Astrocyte (in vitro differentiated cells and primary cell): Measurements from ENCODE around the gene PYROXD2. TPM values are rescaled to one million over a fixed set of nuclear protein-coding genes. Genes with fewer than 3 reads are reported as not detected.
A peak's percentile ranks its signal among the peaks of the same experiment; 100 is the strongest.

Experiments used
- DNase-seq: peaks from one replicate; pipeline ENCODE4 v3.0.0-alpha.2; 2010; ENCODE audit warnings: low read depth
- FAIRE-seq: peaks from 2 replicates; lab custom pipeline; 2011; peaks lifted over from hg19 to GRCh38; lab: Jason Lieb, UNC
- H2AFZ ChIP-seq: 2 replicates; pipeline ENCODE4 v1.6.0; 2012; ENCODE audit warnings: low read depth, low read length, inconsistent platforms
- H3K27ac ChIP-seq: 2 replicates; pipeline ENCODE4 v1.5.1; 2011; ENCODE audit warnings: low read depth, low read length, inconsistent platforms
- H3K27me3 ChIP-seq: 2 replicates; pipeline ENCODE4 v1.6.0; 2011; ENCODE audit warnings: low read length, inconsistent platforms; ENCODE audit not compliant: insufficient read depth
- H3K36me3 ChIP-seq: 2 replicates; pipeline ENCODE4 v1.5.1; 2011; ENCODE audit warnings: low read length, inconsistent platforms; ENCODE audit not compliant: insufficient read depth
- H3K4me1 ChIP-seq: 2 replicates; pipeline ENCODE4 v1.5.1; 2011; ENCODE audit warnings: low read length, inconsistent platforms; ENCODE audit not compliant: insufficient read depth
- H3K4me2 ChIP-seq: 2 replicates; pipeline ENCODE4 v1.6.0; 2012; ENCODE audit warnings: low read length, inconsistent platforms
- H3K4me3 ChIP-seq: 2 replicates; pipeline ENCODE4 v1.5.1; 2011; ENCODE audit warnings: low read depth, mild to moderate bottlenecking, low read length, inconsistent platforms; ENCODE audit not compliant: insufficient read depth
- H3K79me2 ChIP-seq: 2 replicates; pipeline ENCODE4 v1.6.0; 2012; ENCODE audit warnings: mild to moderate bottlenecking, low read length, inconsistent platforms; ENCODE audit not compliant: insufficient read depth
- H3K9ac ChIP-seq: 2 replicates; pipeline ENCODE4 v1.6.0; 2012; ENCODE audit warnings: mild to moderate bottlenecking, low read length, inconsistent platforms
- H3K9me3 ChIP-seq: 2 replicates; pipeline ENCODE4 v1.5.1; 2012; ENCODE audit warnings: low read depth, mild to moderate bottlenecking, low read length, inconsistent platforms; ENCODE audit not compliant: insufficient read depth
- H4K20me1 ChIP-seq: 2 replicates; pipeline ENCODE4 v1.6.0; 2012; ENCODE audit warnings: low read length, inconsistent platforms; ENCODE audit not compliant: insufficient read depth
- H3K27ac Mint-ChIP-seq: one replicate; pipeline ENCODE4 v1.8.0; 2021; ENCODE audit warnings: mild to moderate bottlenecking, mixed read lengths; ENCODE audit not compliant: unreplicated experiment
- H3K27me3 Mint-ChIP-seq: one replicate; pipeline ENCODE4 v1.8.0; 2021; ENCODE audit warnings: low read depth, mixed read lengths; ENCODE audit not compliant: unreplicated experiment
- H3K36me3 Mint-ChIP-seq: one replicate; pipeline ENCODE4 v1.8.0; 2021; ENCODE audit warnings: low read depth, mixed read lengths; ENCODE audit not compliant: unreplicated experiment
- H3K4me1 Mint-ChIP-seq: one replicate; pipeline ENCODE4 v1.8.0; 2021; ENCODE audit warnings: low read depth, mixed read lengths; ENCODE audit not compliant: unreplicated experiment
- H3K4me3 Mint-ChIP-seq: one replicate; pipeline ENCODE4 v1.8.0; 2021; ENCODE audit warnings: mild to moderate bottlenecking, moderate library complexity, mixed read lengths; ENCODE audit not compliant: unreplicated experiment
- H3K9me3 Mint-ChIP-seq: one replicate; pipeline ENCODE4 v1.8.0; 2021; ENCODE audit warnings: mild to moderate bottlenecking, mixed read lengths; ENCODE audit not compliant: unreplicated experiment
- EZH2 ChIP-seq: IDR thresholded peaks from 2 replicates; pipeline ENCODE4 v1.6.1; 2012; ENCODE audit warnings: mild to moderate bottlenecking, low read length, inconsistent platforms; ENCODE audit not compliant: insufficient read depth
- total RNA-seq: library from RNA; stranded (reverse); gene quantifications from 2 replicates; pipeline ENCODE4 v1.2.1, GENCODE V29; 2021
- TF ChIP-seq, protein P1 (sequence below): IDR thresholded peaks from 2 replicates; pipeline ENCODE4 v1.5.1; 2011; ENCODE audit warnings: low read depth, mild to moderate bottlenecking, inconsistent platforms, low read length, moderate library complexity; ENCODE audit not compliant: insufficient read depth

The PYROXD2 gene
- total RNA-seq, 1 donor from 2014 or later = 4.5 TPM

DNA sequence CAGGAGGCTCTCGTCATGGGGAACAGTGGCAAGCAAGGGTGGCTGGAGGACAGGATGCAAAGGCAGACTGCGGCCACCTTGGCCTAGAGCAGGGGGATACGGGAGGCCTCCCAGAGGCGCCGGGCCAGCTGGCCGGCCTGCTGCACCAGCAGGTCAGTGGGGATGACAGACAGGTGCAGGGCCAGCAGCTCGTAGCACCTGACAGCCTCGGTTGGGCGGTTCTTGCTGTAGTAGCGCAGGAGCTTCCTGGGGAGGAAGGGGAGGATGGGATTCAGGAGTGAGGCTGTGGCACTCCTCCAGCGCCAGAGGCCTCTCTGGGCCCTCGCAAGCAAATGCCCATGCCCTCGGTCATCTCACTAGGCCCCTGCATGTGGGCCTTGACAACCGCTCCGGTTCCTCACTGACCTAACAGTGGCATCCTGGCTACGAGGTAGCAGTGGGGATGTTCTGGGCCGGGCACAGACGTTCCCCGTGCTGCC is 2.5 kb upstream of the PYROXD2 start:
- no peak overlapping the region for H3K4me3 ChIP-seq

DNA sequence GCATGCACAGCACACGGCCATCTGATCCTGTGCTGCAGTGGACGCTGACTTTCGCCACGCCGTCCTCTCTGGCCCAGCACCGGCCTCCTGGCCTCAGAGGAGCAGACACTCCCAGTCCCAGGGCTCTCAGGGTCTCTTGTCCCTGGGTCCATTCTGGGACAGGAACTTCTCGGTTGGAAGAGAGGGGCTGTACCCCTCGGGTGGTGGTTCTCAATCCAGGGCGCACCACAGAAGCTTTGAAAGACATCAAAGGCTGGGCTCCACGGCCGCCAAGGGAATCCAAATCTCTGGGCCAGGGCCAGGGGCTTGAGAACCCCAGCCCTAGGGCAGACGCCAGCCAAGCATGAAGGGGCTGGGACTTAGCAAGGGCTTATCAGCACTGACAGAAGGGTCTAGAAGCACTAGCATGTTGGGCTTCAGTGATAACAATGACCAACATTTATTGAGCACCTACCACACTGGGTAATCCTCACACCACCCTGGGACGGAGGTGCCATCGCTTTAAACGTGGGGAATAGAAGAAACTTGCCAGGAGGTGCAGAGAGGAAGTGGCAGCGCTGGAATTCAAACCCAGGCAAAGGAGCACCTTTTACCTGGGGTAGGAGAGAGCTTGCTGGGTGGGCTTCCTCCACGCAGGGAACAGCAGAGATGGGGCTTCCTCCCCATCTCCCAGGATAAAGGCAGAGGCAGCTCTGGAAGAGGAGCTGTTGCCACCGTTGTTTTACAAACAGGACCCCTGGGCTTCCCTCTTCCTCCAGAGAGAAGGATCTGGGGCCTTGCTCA is 1.8 kb upstream of the PYROXD2 start:
- DNase-seq = no peak
- Mint-ChIP-seq H3K36me3 (no peaks in the 10 kb centered on the region), H3K27ac (no peak overlapping the region), H3K4me3 (no peak overlapping the region), H3K27me3 (no peaks in the 10 kb centered on the region), H3K4me1 (peaks cover 8% of the 10 kb centered on the region), H3K9me3 (no peaks in the 10 kb centered on the region)
- Histone ChIP-seq H3K27me3 (no peaks in the 10 kb centered on the region), H2AFZ (no peak overlapping the region), H3K4me1 (peaks cover 18% of the 10 kb centered on the region), H3K36me3 (peaks cover 3% of the 10 kb centered on the region), H3K4me3 (no peak overlapping the region), H3K27ac (no peak overlapping the region), H3K9ac (no peak overlapping the region), H3K9me3 (no peaks in the 10 kb centered on the region), H4K20me1 (no peaks in the 10 kb centered on the region), H3K79me2 (peaks cover 9% of the 10 kb centered on the region), H3K4me2 (no peak overlapping the region)
- no peak for TF ChIP-seq EZH2
- TF ChIP-seq, protein P1, sequence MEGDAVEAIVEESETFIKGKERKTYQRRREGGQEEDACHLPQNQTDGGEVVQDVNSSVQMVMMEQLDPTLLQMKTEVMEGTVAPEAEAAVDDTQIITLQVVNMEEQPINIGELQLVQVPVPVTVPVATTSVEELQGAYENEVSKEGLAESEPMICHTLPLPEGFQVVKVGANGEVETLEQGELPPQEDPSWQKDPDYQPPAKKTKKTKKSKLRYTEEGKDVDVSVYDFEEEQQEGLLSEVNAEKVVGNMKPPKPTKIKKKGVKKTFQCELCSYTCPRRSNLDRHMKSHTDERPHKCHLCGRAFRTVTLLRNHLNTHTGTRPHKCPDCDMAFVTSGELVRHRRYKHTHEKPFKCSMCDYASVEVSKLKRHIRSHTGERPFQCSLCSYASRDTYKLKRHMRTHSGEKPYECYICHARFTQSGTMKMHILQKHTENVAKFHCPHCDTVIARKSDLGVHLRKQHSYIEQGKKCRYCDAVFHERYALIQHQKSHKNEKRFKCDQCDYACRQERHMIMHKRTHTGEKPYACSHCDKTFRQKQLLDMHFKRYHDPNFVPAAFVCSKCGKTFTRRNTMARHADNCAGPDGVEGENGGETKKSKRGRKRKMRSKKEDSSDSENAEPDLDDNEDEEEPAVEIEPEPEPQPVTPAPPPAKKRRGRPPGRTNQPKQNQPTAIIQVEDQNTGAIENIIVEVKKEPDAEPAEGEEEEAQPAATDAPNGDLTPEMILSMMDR = no peak
- FAIRE-seq = no peak

More for the DNA sequence above, 2.5 kb upstream of the PYROXD2 start:
- Histone ChIP-seq H4K20me1 (no peaks in the 10 kb centered on the region), H3K4me1 (peaks cover 18% of the 10 kb centered on the region), H3K79me2 (peaks cover 9% of the 10 kb centered on the region), H3K27me3 (no peaks in the 10 kb centered on the region), H3K9ac (no peak overlapping the region), H3K4me2 (no peak overlapping the region), H3K27ac (no peak overlapping the region), H3K9me3 (no peaks in the 10 kb centered on the region), H3K36me3 (peaks cover 3% of the 10 kb centered on the region), H2AFZ (no peak overlapping the region)
- TF ChIP-seq EZH2 = no peak
- TF ChIP-seq, protein P1 = no peak
- FAIRE-seq = no peak
- no peak overlapping the region for H3K27ac Mint-ChIP-seq
- H3K27me3 Mint-ChIP-seq = no peaks in the 10 kb centered on the region
- DNase-seq = no peak
- peaks cover 6% of the 10 kb centered on the region for H3K4me1 Mint-ChIP-seq
- no peaks in the 10 kb centered on the region for H3K36me3 Mint-ChIP-seq
- no peak overlapping the region for H3K4me3 Mint-ChIP-seq
- H3K9me3 Mint-ChIP-seq = no peaks in the 10 kb centered on the region

DNA sequence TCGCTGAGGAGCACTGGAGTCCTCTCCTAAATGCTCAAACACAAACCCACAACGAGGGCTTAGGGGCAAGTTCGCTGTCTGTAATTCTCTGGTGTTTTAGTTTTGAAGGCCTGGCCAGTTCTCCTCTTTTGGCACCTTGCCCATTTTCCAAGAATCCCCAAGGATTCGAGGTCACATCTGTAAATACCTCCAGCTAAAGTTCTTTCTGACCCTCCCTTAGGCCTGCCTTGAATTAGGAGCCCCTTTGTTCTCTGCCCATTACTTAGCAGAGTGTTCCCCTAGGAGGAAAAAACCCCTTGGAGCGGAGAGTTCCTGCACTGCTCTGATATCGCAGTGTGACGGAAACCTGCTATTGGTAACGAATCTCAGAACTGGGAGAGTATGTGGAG is 743 bp upstream of the PYROXD2 start:
- peaks cover 18% of the 10 kb centered on the region for H3K4me1 ChIP-seq
- Mint-ChIP-seq H3K4me3 (no peak overlapping the region), H3K9me3 (no peaks in the 10 kb centered on the region), H3K27me3 (no peaks in the 10 kb centered on the region), H3K27ac (peak overlapping the region; percentile 26), H3K36me3 (no peaks in the 10 kb centered on the region), H3K4me1 (peaks cover 10% of the 10 kb centered on the region)
- H3K4me2 ChIP-seq = peak overlapping the region; percentile 97
- no peak for FAIRE-seq
- H3K9me3 ChIP-seq = no peaks in the 10 kb centered on the region
- peak overlapping the region; percentile 99 for H2AFZ ChIP-seq
- peaks cover 3% of the 10 kb centered on the region for H3K36me3 ChIP-seq
- H3K27me3 ChIP-seq = no peaks in the 10 kb centered on the region
- H3K27ac ChIP-seq = no peak overlapping the region
- H3K9ac ChIP-seq = no peak overlapping the region
- no peaks in the 10 kb centered on the region for H4K20me1 ChIP-seq
- H3K4me3 ChIP-seq = no peak overlapping the region
- no peak for TF ChIP-seq EZH2
- TF ChIP-seq, protein P1 = no peak
- no peak for DNase-seq
- peaks cover 9% of the 10 kb centered on the region for H3K79me2 ChIP-seq
